Endothelial cell of umbilical vein (primary cell): ENCODE measurements around the gene CSRP1. TPM values are rescaled to one million over a fixed set of nuclear protein-coding genes. Genes with fewer than 3 reads are reported as not detected.

Experiments used
- BruUV-seq: library from RNA; stranded (reverse); fragments of 400-500 nt; replicated peaks from 2 replicates; lab custom pipeline; 2021; lab: Mats Ljungman, UMichigan
- CTCF ChIA-PET: fragments of 300-600, 350-600 bp; sonication (Branson Sonifier 250); formaldehyde crosslinking; loops from one replicate; lab custom pipeline; 2021; ENCODE audit warnings: antibody characterized with exemption, inconsistent platforms; lab: Charles Lee
- POLR2A ChIA-PET: fragments of 300-600, 350-600 bp; sonication (Branson Sonifier 250); formaldehyde crosslinking; loops from one replicate; lab custom pipeline; 2021; ENCODE audit warnings: antibody characterized with exemption, inconsistent platforms; lab: Charles Lee
- DNase-seq: peaks from one replicate; pipeline ENCODE4 v3.0.0-alpha.2; 2011; ENCODE audit warnings: low read depth, low spot score
- FAIRE-seq: peaks from 2 replicates; lab custom pipeline; 2011; peaks lifted over from hg19 to GRCh38; lab: Jason Lieb, UNC
- H2AFZ ChIP-seq: 2 replicates; pipeline ENCODE4 v1.6.0; 2012; ENCODE audit warnings: low read depth, low read length, control low read depth, inconsistent platforms
- H3K27ac ChIP-seq: 2 replicates; pipeline ENCODE4 v1.5.1; 2011; ENCODE audit warnings: low read depth, mild to moderate bottlenecking, control low read depth, low read length, moderate library complexity; ENCODE audit not compliant: insufficient read depth
- H3K27me3 ChIP-seq, 2 experiments: 2 replicates each; pipeline versions ENCODE4 v1.6.0 to v1.6.1; 2011; ENCODE audit warnings: low read length in 2 of 2, mixed read lengths in 1 of 2; ENCODE audit not compliant: control insufficient read depth in 2 of 2, insufficient read depth in 2 of 2
- H3K36me3 ChIP-seq, 2 experiments: 2 replicates in 1 of 2; 3 replicates in 1 of 2; pipeline ENCODE4 v1.5.1; 2011; ENCODE audit warnings: low read length in 2 of 2, mild to moderate bottlenecking in 1 of 2, moderate library complexity in 1 of 2; ENCODE audit not compliant: control insufficient read depth in 2 of 2, insufficient read depth in 2 of 2; ENCODE audit errors: extremely low read depth in 1 of 2
- H3K4me1 ChIP-seq: 3 replicates; pipeline ENCODE4 v1.5.1; 2011; ENCODE audit warnings: mild to moderate bottlenecking, low read length; ENCODE audit not compliant: control insufficient read depth, insufficient read depth; ENCODE audit errors: extremely low read depth
- H3K4me2 ChIP-seq: 2 replicates; pipeline ENCODE4 v1.6.1; 2011; ENCODE audit warnings: low read length, control low read depth, mixed read lengths; ENCODE audit not compliant: insufficient read depth
- H3K4me3 ChIP-seq, 3 experiments: fragments of 200-600 bp in 1 of 3; sonication (generic), shearing (Covaris generic) in 1 of 3; replicated peaks in 1 of 3; 2 replicates each; pipeline ENCODE4 v1.5.1; 2011 to 2016; ENCODE audit warnings: control low read depth in 3 of 3, low read length in 3 of 3, mild to moderate bottlenecking in 2 of 3, inconsistent platforms in 1 of 3, low read depth in 1 of 3, moderate library complexity in 1 of 3; ENCODE audit not compliant: insufficient read depth in 1 of 3
- H3K79me2 ChIP-seq: 2 replicates; pipeline ENCODE4 v1.6.0; 2012; ENCODE audit warnings: low read length, inconsistent platforms; ENCODE audit not compliant: control insufficient read depth, insufficient read depth
- H3K9ac ChIP-seq: replicated peaks from 2 replicates; pipeline ENCODE3; 2011; ENCODE audit warnings: low read length, control low read depth; ENCODE audit not compliant: insufficient read depth; ENCODE audit errors: extremely low read depth
- H3K9me1 ChIP-seq: replicated peaks from 3 replicates; pipeline ENCODE4 v1.6.0; 2011; ENCODE audit warnings: mild to moderate bottlenecking, low read length; ENCODE audit not compliant: control insufficient read depth, insufficient read depth; ENCODE audit errors: extremely low read depth
- H3K9me3 ChIP-seq: replicated peaks from 2 replicates; pipeline ENCODE4 v1.5.1; 2012; ENCODE audit warnings: low read length, inconsistent platforms; ENCODE audit not compliant: control insufficient read depth, insufficient read depth
- H4K20me1 ChIP-seq: replicated peaks from 2 replicates; pipeline ENCODE3; 2011; ENCODE audit warnings: mild to moderate bottlenecking, low read length; ENCODE audit not compliant: control insufficient read depth, insufficient read depth; ENCODE audit errors: extremely low read depth
- EZH2 ChIP-seq: IDR thresholded peaks from 2 replicates; pipeline ENCODE4 v1.6.1; 2012; ENCODE audit warnings: borderline replicate concordance, low read depth, mild to moderate bottlenecking, moderate library complexity, low read length, inconsistent platforms; ENCODE audit not compliant: severe bottlenecking
- FOS ChIP-seq: IDR thresholded peaks from 2 replicates; pipeline ENCODE4 v1.6.1; 2011; ENCODE audit warnings: mild to moderate bottlenecking, low read length, moderate library complexity, borderline replicate concordance; ENCODE audit not compliant: insufficient read depth
- GATA2 ChIP-seq: IDR thresholded peaks from 2 replicates; pipeline ENCODE4 v1.7.0; 2011; ENCODE audit warnings: low read depth, mild to moderate bottlenecking, moderate library complexity, mixed read lengths, low read length; ENCODE audit not compliant: insufficient read length, insufficient read depth
- JUN ChIP-seq: IDR thresholded peaks from 2 replicates; pipeline ENCODE4 v1.6.1; 2011; ENCODE audit warnings: borderline replicate concordance, low read depth; ENCODE audit not compliant: insufficient read length, insufficient read depth
- MYC ChIP-seq: IDR thresholded peaks from one replicate; pipeline ENCODE4 v1.6.1; 2011; ENCODE audit warnings: mild to moderate bottlenecking, low read depth, low read length
- POLR2A ChIP-seq: IDR thresholded peaks from 2 replicates; pipeline ENCODE4 v1.6.1; 2012; ENCODE audit warnings: low read depth, mild to moderate bottlenecking, control low read depth, low read length
- POLR2AphosphoS5 ChIP-seq: IDR thresholded peaks from 2 replicates; pipeline ENCODE4 v1.6.1; 2012; ENCODE audit warnings: low read depth, mild to moderate bottlenecking, control low read depth, low read length, moderate library complexity; ENCODE audit not compliant: insufficient read depth
- dilution Hi-C: fragments of 300-500 bp; cut with MboI; formaldehyde crosslinking; loops from one replicate; pipeline ENCODE4 v1.15.0; 2019; ENCODE audit warnings: low sequenced_read_pairs; ENCODE audit not compliant: extremely low pct_ligation_motif_present
- intact Hi-C: fragments of 100-400 bp; cut with micrococcal nuclease; formaldehyde crosslinking; loops from one replicate; pipeline ENCODE4 v1.10.0; 2022
- polyA plus RNA-seq, 4 experiments: library from polyadenylated mRNA; depleted of rRNA in 3 of 4; stranded (reverse) in 3 of 4; unstranded in 1 of 4; fragments of >200 nt; gene quantifications; 2 replicates each; pipeline versions ENCODE4 v1.2.1 to v1.2.3, GENCODE V29; 2011 to 2012; ENCODE audit warnings: missing spikeins in 1 of 4
- total RNA-seq: library from RNA; stranded (reverse); gene quantifications from 2 replicates; pipeline ENCODE4 v1.2.3, GENCODE V29; 2021
- TF ChIP-seq, protein P1 (sequence below), 2 donors: IDR thresholded peaks; 1 replicate in 1 of 2; 2 replicates in 1 of 2; pipeline ENCODE4 v1.5.1; 2011; ENCODE audit warnings: low read length in 2 of 2, mild to moderate bottlenecking in 2 of 2, moderate library complexity in 2 of 2, control low read depth in 1 of 2, inconsistent platforms in 1 of 2, low read depth in 1 of 2; ENCODE audit not compliant: insufficient read depth in 1 of 2; ENCODE audit errors: extremely low read depth in 1 of 2
- TF ChIP-seq, protein P2 (sequence below): IDR thresholded peaks from 2 replicates; pipeline ENCODE4 v1.6.1; 2011; ENCODE audit not compliant: insufficient read depth, insufficient read length

The CSRP1 gene
- total and polyA plus RNA-seq, 2 donors (not counting 3 experiments of a cell fraction or from before 2014, with no cell fraction given), result 393 to 510 TPM

DNA sequence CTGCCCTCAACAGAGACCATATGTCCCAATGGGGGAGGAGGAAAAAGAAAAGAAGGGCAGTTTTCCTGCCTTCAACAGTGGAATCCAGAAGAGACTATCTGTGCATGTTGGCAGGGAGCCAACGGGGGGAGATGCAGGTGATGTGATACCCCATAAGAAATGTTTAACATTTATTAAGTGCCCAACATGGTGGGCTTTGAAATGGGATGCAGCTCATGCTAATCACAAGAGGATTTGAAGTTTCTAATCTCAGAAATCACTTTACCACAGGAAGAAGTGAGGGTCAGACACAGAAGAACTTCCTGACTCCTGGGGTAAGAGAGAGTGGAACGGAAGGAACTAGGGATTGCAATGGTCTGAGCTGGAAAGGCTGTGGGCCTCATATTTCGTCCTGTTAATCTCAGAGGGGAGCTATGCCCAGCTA lies 16.2 kb downstream of the CSRP1 start:
- H3K9ac ChIP-seq, result no peak overlapping the region
- H3K9me3 ChIP-seq, result no peaks in the 10 kb centered on the region
- H2AFZ ChIP-seq, result no peak overlapping the region
- ChIA-PET POLR2A (interaction anchor here (1.6 to 7.3 kb wide), 2 partner anchors 14 to 22 kb away, joined by 4 to 124 read pairs; partner anchors contain the start of gene CSRP1), CTCF (interaction anchor here (0.9 to 28.3 kb wide), 8 partner anchors 8 to 55 kb away, joined by 3 to 1317 read pairs (median 4); partner anchors contain the start of gene CSRP1)
- FAIRE-seq (peak; percentile 92), DNase-seq (peak; percentile 57)
- intact Hi-C loops (no loop called here), dilution Hi-C loops (no loop called here)
- peaks cover 89% of the 10 kb centered on the region for H3K4me1 ChIP-seq
- H3K36me3 ChIP-seq, result peaks cover 6 to 14% of the 10 kb centered on the region in 2 experiments
- no peaks in the 10 kb centered on the region for H3K27me3 ChIP-seq
- H3K27ac ChIP-seq, result peak overlapping the region; percentile 90
- no TSS peak for BruUV-seq
- peak overlapping the region; percentile 68 for H3K4me2 ChIP-seq
- H3K9me1 ChIP-seq, result no peaks in the 10 kb centered on the region
- no peak overlapping the region for H3K4me3 ChIP-seq
- TF ChIP-seq, protein P1, sequence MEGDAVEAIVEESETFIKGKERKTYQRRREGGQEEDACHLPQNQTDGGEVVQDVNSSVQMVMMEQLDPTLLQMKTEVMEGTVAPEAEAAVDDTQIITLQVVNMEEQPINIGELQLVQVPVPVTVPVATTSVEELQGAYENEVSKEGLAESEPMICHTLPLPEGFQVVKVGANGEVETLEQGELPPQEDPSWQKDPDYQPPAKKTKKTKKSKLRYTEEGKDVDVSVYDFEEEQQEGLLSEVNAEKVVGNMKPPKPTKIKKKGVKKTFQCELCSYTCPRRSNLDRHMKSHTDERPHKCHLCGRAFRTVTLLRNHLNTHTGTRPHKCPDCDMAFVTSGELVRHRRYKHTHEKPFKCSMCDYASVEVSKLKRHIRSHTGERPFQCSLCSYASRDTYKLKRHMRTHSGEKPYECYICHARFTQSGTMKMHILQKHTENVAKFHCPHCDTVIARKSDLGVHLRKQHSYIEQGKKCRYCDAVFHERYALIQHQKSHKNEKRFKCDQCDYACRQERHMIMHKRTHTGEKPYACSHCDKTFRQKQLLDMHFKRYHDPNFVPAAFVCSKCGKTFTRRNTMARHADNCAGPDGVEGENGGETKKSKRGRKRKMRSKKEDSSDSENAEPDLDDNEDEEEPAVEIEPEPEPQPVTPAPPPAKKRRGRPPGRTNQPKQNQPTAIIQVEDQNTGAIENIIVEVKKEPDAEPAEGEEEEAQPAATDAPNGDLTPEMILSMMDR (IDR thresholded peaks at IDR 0.05; ENCODE audit: extremely low read depth in 1 of 2, insufficient read depth in 1 of 2, low read depth in 1 of 2, low read length in 2 of 2), result no peak
- TF ChIP-seq FOS (peak; percentile 61), GATA2 (peak; percentile 98), EZH2 (no peak), POLR2AphosphoS5 (peak; percentile 90), MYC (no peak), POLR2A (peak; percentile 74), JUN (peak; percentile 19)
- TF ChIP-seq, protein P2, sequence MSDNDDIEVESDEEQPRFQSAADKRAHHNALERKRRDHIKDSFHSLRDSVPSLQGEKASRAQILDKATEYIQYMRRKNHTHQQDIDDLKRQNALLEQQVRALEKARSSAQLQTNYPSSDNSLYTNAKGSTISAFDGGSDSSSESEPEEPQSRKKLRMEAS, result no peak
- H4K20me1 ChIP-seq, result no peaks in the 10 kb centered on the region
- H3K79me2 ChIP-seq, result peaks cover 44% of the 10 kb centered on the region
